GM04503 (cell line): ENCODE measurements around the gene MBD3L4.
"Not testable (repeated sequence)": the region's sequence is repeated elsewhere in the genome, so short reads cannot be mapped to it uniquely, and the experiment has no call there.

Experiments used
- DNase-seq: peaks from one replicate; pipeline ENCODE4 v3.0.0-alpha.2; 2012; ENCODE audit warnings: low read depth

MBD3L4 gene

DNA sequence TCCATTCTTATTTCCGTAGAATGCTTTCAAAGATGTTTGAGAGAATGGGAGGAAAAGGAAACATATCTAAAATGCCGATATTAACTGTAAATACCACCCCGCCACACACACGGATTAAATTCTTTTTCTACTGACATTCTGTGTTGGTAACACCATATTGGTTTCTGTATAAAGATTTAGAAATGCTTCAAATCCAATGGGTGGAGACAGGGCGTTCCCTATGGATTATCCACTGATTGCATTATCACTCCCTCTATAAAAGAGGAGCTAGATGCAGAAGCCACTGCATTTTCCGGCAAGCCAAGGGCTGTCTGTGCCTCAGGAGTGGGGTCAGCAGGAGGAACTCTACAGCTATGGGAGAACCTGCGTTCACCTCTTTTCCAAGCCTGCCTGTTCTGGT is 9.0 kb upstream of the MBD3L4 start, which contains the start of gene MBD3L2:
Gene MBD3L2 (plus strand): TSS at position 301 of the 400 bp plus-strand sequence. CDS start 53 bp downstream, at position 354.
- DNase-seq, result not testable (repeated sequence)

DNA sequence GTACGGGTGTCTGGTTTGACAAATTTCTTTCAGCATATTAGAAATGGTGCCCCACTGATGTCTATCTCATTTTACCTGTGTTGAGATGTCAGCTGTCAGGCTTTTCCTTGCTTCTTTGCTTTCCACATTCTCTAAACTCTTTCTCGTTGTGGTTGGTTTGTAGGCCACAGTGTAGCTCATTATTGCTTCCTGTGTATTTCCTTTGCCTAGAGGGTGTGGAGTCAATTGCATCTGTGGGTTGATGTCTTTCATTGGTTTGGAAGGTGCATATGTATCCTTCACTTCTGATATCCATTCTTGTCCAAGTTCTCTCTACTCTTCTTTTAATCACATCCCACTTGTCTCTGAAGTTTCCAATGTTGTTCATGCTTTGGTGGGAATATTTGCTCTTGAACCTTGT is 1.6 kb upstream of the MBD3L4 start:
- not testable (repeated sequence) for DNase-seq

DNA sequence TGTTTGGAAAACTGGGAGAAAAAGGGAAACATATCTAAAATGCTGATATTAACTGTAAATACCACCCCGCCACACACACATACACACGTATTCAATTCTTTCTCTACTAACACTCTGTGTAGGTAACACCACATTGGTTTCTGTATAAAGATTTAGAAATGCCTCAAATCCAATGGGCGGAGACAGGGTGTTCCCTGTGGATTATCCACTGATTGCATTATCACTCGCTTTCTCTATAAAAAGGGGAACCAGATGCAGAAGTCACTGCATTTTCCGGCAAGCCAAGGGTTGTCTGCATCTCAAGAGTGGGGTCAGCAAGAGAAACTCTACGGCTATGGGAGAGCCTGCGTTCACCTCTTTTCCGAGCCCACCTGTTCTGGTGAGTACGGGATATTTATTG is 9.7 kb downstream of the MBD3L4 start, which contains the start of gene MBD3L5:
Gene MBD3L5 (plus strand): TSS at position 301 of the 400 bp plus-strand sequence. CDS start 34 bp downstream, at position 335.
- DNase-seq, result not testable (repeated sequence)

DNA sequence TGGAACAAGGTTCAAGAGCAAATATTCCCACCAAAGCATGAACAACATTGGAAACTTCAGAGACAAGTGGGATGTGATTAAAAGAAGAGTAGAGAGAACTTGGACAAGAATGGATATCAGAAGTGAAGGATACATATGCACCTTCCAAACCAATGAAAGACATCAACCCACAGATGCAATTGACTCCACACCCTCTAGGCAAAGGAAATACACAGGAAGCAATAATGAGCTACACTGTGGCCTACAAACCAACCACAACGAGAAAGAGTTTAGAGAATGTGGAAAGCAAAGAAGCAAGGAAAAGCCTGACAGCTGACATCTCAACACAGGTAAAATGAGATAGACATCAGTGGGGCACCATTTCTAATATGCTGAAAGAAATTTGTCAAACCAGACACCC is 11.2 kb downstream of the MBD3L4 start:
- DNase-seq, result not testable (repeated sequence)

DNA sequence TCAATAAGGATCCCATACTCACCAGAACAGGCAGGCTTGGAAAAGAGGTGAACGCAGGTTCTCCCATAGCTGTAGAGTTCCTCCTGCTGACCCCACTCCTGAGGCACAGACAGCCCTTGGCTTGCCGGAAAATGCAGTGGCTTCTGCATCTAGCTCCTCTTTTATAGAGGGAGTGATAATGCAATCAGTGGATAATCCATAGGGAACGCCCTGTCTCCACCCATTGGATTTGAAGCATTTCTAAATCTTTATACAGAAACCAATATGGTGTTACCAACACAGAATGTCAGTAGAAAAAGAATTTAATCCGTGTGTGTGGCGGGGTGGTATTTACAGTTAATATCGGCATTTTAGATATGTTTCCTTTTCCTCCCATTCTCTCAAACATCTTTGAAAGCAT is 18.6 kb downstream of the MBD3L4 start, which contains the start of gene MBD3L2B:
Gene MBD3L2B (minus strand): TSS at position 101 of the 400 bp plus-strand sequence. CDS start 34 bp downstream, at position 67.
- DNase-seq, result not testable (repeated sequence)

DNA sequence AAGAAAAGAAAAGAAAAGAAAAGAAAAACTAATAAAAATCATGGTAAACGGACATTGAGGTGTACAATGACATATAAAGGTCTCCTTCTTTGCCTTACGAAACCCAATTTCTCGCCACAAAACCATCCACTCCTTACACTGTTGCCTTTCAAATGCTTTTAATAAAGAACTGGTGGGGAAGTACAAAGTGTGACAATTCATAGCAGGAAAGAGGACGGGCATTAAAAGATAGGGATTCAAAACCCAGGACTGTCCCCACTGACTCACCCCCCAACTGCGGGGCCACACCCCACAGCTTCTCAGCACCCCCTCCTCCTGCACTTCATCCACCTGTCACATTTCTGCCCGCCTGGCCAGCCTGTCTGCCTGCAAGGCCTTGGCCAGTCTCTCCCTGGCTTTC is 21.2 kb downstream of the MBD3L4 start:
- no peak for DNase-seq

DNA sequence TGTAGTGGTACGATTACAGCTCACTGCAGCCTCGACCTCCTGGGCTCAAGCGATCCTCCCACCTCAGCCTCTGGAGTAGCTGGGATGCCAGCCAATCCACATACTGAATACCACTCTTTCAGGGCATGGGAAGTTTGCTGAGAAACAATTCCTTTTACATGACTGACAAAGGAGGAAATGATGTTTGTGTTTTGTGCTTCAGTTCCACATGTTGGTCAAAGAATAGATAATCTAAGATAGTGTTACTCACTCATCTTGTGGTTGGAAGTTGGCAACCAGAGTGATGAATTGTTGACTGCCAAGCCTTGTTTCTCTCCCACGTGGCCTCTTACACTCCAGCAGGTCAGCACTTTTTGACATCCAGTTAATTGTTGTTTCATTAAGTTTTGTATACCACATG is 26.3 kb downstream of the MBD3L4 start:
- peak; percentile 14 for DNase-seq

DNA sequence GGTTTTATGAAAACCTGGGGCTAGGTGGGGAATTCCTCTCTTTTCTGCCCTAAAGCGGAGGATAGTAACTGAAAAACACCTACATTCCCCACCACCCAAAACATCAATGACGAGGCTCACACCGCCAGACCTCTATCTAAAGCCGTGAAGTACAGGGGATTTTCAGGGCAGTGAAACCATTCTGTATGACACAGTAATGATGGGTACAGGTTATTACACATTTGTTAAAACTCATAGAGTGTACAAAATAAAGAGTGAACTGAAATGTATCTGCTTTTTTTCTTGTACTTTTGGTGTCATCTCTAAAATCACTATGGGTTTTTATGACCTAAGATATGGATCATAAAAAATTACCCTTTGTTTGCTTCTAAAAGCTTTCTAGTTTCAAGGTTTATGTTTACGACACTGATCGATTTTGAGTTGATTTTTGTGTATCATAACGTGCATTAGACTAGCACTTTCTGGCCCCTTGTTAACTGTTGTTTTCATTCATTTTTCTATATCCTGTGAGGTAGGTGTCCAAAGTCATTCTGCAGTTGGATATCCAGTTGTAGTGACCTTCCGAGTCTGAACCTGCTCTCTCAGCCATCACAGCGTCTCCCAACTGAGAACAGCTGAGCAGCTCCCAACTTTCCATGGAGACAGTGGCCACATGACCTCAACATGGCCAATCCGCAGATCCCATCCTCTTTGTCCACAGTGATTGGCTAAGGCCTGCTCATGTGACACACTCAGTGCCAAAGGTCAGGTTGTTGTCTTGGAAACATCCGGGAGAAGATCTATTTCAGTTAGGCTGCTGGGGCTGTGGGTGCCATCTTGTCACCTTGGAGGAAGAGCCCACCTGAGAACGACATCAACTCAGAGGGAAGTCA is 29.0 kb downstream of the MBD3L4 start:
- no peak for DNase-seq

DNA sequence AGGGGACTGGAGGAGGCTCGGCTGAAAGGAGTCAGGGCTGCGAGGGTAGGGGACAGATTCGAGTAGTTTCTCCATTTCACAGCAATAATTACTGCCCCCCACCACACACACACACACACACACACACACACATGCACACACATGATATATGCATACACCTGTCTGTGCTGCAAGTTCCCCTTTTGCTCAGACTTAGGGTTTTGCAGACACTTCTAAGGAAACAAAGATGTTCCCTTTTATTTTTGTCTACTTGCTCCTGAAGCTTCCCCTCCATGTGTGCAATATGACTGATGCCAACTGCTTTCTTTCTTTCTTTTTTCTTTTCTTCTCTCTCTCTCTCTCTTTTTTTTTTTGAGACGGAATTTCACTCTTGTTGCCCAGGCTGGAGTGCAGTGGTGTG is 32.1 kb downstream of the MBD3L4 start:
- DNase-seq, result no peak

DNA sequence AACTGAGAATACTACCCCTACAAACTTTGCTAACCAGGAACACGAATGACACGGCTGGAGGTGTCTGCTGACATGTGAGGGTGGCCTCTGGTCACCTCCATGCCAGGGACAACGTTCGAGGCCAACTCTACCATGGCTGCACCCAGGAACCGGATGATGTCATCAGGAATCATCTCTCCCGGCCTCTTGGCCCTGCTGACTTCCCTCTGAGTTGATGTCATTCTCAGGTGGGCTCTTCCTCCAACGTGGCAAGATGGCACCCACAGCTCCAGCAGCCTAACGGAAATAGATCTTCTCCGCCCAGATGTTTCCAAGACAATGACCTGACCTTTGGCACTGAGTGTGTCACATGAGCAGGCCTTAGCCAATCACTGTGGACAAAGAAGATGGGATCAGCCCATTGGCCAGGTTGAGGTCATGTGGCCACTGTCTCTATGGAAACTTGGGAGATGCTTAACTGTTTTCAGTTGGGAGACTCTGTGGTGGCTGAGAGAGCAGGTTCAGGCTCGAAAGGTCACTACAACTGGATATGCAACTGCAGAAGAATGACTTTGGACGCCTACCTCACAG is 33.8 kb downstream of the MBD3L4 start:
- no peak for DNase-seq

DNA sequence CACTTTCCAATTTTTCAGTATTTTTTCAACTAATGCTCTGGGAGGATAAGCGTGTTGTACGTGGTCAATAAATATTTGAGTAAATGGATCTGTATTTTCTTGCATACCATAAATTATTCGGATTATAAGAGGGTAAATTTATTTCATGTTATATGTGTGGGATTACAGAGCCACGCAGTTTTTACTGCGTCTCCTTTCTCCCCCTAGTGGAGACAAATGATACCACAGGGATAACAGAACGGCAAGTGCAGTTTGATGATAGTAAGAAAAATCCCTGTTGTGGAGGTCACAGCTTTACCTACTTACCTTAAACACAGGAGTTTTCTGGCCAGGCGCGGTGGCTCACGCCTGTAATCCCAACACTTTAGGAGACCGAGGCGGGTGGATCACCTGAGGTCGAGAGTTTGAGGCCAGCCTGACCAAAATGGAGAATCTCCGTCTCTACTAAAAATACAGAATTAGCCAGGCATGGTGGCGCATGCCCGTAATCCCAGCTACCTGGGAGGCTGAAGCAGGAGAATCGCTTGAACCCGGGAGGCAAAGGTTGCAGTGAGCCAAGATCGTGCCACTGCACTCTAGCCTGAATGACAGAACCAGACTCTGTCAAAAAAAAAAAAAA is 35.6 kb downstream of the MBD3L4 start:
- no peak for DNase-seq

DNA sequence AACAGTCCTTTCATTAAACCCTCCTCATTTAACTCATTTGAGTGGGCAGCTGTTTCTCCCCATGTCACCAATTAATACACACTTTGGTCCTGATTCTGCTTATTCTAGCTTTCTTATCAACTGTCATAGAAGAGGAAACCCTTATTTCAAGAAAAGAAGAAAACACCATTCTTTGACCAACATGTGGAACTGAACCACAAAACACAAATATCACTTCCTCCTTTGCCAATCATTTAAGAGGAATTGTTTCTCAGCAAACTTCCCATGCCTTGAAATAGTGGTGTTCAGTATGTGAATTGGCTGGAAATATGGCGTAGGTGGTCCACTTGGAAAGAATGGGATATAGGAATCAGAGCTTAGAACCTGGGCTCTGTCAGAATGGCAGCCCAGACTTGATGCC is 39.2 kb downstream of the MBD3L4 start:
- DNase-seq, result no peak

DNA sequence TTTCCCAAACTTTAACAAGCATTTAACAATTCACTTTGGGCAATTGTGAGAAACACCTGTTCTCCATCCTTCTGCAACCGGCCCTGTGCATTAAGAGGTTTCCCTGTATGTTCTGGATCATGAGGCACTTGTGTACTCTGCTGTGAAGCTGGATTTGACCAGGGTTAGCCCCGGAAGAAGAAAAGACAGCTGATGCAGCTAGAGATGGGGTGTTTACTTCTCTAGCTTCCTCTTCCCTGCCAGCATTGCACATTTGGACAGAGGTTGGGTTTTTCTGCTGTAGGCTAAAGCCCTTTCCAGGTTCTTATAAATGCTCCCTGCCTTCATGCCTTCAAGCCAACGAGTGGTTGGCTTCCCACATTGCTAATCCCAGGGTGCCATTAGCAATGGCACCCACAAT is 39.6 kb downstream of the MBD3L4 start:
- no peak for DNase-seq

DNA sequence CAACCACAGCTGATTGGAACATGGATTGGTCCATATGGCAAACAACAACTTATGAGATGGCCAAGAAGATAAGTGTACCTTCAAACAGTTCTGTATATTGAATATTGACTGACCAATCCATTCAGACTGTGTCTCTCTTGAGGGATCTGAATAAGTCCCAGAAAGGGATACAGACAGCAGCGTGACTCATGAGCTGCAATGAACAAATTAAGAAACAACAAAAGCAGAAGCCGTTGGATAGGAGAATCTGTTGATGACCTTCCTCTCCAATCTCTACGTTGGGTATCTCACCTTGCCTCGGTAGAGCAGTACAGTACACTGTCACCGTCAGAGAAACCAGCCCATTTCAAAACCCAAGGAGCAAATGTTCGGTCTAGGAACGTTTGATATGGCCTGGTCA is 40.0 kb downstream of the MBD3L4 start:
- no peak for DNase-seq

DNA sequence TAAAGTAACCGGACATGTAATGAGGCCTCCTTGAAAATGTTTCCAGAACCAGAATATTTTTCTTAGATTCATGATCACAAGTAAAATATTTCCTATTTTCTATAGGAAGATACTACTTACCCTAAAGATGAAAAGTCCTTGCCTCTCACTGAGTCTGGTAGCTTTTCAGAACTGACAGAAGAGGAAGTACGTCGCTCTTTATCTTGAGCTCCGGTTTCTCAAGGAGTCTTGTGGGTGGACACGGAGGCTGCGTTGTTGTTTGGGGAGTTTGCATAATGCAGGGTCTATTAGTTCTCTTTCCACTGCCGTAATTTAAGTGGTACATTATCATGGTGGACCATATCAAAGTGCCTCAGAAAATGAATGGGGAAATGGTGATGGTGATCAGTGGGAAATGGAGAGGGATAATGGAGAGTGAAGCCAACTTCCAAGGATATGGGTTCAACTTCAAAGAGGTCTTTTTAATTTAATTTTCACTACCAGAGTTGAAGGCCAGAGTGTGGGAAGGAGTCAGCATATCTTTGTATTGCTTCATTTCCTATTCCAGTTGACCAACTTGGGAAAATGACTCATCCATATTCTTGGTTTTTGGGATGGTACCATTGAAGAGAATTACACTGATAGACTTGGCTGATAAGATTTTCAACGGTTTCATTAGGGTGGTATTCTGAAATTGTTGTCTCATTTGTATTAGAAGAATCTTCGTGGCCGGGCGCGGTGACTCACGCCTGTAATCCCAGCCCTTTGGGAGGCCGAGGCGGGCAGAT is 42.1 kb downstream of the MBD3L4 start:
- DNase-seq, result no peak

DNA sequence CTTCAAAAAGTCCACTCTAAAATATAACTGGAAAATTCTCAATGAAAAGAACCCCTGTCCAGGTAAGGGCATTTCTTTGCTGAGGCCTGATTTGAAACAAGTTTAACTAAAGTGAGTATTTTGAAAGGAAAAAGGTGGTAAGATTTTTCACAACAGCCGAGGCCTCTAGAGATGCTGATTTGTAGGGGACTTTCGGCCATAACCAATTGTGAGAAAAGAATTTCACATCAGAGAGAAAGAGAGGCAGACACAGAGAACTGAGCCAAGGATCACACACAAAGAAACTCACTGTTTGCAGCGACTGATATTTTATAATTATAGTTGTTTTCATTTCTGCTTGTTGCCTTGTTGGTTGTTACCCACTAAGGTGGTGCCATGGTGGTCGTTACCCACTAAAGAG is 43.2 kb downstream of the MBD3L4 start:
- no peak for DNase-seq

DNA sequence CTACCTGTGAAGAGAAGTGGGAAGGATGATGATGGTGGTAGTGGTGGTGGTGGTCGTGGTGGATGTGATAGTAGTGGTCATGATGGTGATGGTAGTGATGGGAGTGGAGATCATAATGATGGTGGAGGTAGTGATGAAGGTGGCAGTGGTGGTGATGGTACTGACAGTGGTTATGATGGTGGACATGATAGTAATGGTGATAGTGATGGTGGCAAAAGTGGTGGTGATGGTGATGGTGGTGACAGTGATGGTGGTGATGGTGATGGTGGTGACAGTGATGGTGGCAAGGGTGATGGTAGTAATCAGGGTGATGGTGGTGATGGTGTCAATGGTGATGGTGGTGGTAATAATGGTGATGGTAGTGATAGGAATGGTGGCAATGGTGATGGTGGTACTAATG is 44.9 kb downstream of the MBD3L4 start:
- no peak for DNase-seq

DNA sequence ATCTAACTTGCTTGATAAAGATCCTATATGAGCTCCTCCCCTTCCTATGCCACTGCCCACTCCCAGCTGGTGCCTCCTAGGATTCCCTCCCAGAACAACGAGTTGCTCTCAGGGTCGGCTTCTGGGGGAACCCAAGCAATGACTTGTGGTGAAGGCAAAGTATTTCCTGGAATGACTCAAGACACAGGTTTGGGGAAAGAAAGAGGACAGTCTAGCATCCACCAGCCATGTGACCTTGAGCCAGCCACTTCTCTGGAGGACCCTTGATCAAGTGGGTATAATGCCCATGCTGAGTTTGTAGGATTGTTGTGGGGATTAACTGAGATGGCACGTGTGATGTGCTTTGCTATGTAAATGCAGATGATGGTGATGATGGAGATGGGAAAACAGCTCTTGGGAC is 51.7 kb downstream of the MBD3L4 start:
- DNase-seq, result no peak

DNA sequence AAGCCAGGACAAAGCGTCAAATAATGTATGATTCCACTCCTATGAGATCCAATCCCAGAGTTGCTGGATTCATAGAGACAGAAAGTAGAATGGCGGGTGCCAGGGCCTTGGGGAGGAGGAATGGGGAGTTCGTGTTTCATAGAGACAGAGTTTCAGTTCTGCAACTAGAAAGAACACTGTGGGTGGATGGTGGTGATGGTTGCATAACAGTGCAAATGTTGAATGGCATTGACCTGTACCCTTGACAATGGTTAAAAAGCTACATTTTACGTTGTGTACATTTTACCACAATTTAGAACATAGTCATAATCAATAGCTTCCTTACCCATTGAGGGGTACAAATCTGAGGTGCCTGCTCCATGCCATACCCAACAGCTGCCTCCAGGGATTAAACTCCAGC is 52.1 kb downstream of the MBD3L4 start:
- DNase-seq, result no peak
